ENCODE results near the gene RNF157. TPM values are rescaled to one million over a fixed set of nuclear protein-coding genes. Genes with fewer than 3 reads are reported as not detected.
"Not testable (repeated sequence)": the region's sequence is repeated elsewhere in the genome, so short reads cannot be mapped to it uniquely, and the experiment has no call there.

The RNF157 gene
- total RNA-seq, 2 experiments from 2014 or later = 103 to 110 TPM

DNA sequence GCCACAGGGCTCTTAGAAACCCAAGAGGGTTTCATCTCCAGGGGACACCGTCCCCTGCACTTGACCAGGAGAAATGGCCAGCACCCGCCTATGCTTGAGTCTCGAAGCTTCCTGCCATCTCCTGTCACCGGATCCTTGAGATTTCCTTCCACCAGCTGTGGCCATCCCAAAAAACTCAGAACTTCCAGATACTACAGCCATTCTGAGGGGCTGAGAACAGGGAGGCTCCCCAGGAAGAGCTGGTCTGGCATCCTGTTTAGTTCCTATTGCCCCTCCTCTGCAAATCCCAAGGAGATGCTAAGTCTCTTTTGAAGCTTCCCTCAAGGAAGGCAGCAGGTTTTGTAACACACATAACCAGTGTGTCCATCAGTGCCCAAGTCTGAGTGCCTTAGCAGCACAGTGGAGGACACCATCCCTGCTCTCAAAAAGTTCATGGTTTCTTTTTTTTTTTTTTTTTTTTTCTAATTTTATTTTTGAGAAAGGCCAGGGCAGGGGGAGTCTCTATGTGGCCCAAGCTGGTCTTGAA is 26.8 kb upstream of the RNF157 start:
- H3K4me3 Mint-ChIP-seq = peak overlapping the region; percentile 88
- H3K4me1 Mint-ChIP-seq = peaks cover 52% of the 10 kb centered on the region
- no peaks in the 10 kb centered on the region for H3K9me3 Mint-ChIP-seq
- peak overlapping the region; percentile 96 for H3K27ac Mint-ChIP-seq
- H3K36me3 Mint-ChIP-seq = peaks cover 49% of the 10 kb centered on the region
- DNase-seq = no peak
- POLR2A ChIA-PET = interaction anchor here (0.6 to 38.5 kb wide), 16 partner anchors 3 to 1863 kb away, joined by 3 to 1721 read pairs (median 7); partner anchors contain the start of genes EXOC7, FOXJ1, RNF157 and UBALD2
- no peaks in the 10 kb centered on the region for H3K27me3 Mint-ChIP-seq
- no peak for ATAC-seq (ENCODE audit: low read depth)

DNA sequence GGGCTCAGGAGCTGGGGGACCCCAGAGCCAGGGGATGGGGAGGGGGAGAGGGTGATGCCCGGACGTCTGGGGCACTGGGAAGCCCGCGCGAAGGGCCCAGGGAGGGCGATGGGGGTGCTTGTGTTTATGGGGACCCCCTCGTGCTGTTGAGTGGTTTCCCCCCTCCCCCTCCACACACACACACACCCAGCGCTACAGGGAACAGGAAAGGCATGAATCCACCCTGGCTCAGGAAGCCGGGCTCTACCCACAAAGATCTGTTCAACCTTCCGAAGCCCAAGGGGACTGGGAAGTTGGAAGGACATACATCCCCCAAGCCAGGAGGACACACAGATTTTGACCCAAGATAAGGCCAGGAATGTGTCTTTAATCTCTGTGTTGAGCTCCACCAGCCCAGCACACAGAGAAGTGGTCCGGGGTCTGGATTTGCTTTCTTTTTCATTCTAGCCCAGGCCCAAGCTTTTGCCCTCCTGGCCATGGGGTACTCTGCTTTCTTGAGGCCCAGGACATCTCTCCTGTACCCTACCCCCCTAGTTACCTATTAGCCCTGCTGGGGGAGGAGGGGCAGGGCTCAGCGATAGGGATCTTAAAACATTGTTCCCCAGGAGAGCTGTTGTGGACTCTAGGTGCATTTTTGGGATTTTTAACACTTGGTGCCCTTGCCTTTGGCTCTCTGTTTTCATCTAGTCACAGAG is 26.1 kb upstream of the RNF157 start:
- POLR2A ChIA-PET = interaction anchor here (1.1 to 38.5 kb wide), 12 partner anchors 4 to 487 kb away, joined by 3 to 1721 read pairs (median 33); partner anchors contain the start of genes EXOC7, FOXJ1, RNF157 and UBALD2
- Mint-ChIP-seq H3K27me3 (no peaks in the 10 kb centered on the region), H3K4me1 (peaks cover 55% of the 10 kb centered on the region), H3K27ac (peak overlapping the region; percentile 96), H3K36me3 (peaks cover 47% of the 10 kb centered on the region), H3K9me3 (no peaks in the 10 kb centered on the region), H3K4me3 (peak overlapping the region; percentile 88)
- no peak for DNase-seq
- ATAC-seq (ENCODE audit: low read depth) = no peak

DNA sequence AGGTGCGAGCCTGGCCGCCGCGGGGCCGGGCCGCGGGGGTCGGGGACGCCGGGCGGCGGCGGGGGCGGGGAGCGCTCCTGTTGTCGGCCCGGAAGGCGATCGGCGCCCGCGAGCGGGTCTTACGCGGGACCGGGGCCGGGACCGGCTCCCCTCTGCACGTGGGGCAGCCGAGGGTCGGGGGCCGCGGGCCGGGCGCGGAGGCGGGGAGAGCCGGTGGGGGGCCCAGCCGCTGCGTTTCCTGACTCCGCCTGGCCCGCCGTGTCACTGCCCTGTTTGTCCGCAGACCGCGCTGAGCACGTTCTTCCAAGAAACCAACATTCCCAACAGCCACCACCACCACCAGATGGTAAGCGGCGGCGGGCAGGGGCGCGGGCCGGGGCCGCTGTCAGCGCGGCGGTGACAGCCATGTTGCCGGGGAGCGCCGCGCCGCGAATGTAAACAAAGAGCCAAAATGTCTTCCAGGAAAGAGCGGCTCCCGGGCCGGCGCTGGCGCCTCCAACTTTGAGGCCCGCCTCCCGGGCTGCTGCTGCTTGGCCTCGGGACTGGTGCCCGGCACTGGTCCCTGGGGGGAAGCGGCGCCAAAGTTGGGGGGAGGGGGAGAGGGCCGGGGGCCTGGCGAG is 25.4 kb upstream of the RNF157 start:
- no peaks in the 10 kb centered on the region for H3K27me3 Mint-ChIP-seq
- H3K4me1 Mint-ChIP-seq = peaks cover 54% of the 10 kb centered on the region
- no peaks in the 10 kb centered on the region for H3K9me3 Mint-ChIP-seq
- peaks cover 44% of the 10 kb centered on the region for H3K36me3 Mint-ChIP-seq
- ATAC-seq (ENCODE audit: low read depth) = no peak
- H3K27ac Mint-ChIP-seq = peak overlapping the region; percentile 96
- POLR2A ChIA-PET = interaction anchor here (1.2 to 38.5 kb wide), 10 partner anchors 4 to 486 kb away, joined by 4 to 1721 read pairs (median 138); partner anchors contain the start of genes FOXJ1, RNF157 and UBALD2
- H3K4me3 Mint-ChIP-seq = peak overlapping the region; percentile 88
- DNase-seq = peak; percentile 79

DNA sequence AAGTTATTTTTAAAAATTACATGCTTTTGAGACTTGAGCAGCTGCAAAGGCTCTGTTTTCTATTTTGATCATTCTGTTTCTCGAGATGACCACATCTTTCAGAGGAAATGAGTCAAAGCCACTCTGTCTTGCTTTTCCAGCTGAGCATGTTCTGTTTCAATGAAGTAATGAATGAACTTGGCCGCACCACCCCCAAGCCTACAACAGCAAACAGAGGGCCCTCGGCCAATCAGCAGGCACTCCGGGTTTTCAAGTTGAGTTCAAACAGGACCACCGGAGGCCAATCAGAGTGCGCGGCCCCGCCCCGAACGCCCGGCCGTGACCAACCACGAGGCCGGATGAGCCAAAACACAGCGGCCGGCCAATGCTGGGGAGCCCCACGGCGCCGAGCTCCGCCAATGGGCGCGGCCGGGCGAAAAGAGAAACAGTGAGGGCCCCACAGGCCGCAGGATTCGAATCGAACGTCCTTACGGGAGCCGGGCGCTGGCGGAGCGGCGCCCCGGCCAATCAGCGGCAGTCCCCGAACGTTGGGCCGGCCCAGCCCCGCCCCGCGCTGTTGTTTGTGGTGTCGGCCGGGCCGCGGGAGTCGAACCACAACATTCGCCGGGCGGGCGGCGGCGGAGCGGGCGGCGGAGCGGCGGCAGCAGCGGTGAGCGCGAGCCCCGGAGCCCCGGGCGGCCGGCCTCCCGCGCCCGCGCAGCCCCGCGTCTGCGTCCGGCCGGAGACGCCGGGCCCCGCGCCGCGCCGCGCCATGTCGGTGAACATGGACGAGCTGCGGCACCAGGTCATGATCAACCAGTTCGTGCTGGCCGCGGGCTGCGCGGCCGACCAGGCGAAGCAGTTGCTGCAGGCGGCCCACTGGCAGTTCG is 24.7 kb upstream of the RNF157 start, which contains the start of gene UBALD2:
Gene UBALD2 (plus strand): TSS at position 594 of the 869 bp plus-strand sequence. CDS start 158 bp downstream, at position 752.
- Mint-ChIP-seq H3K36me3 (peaks cover 41% of the 10 kb centered on the region), H3K27me3 (no peaks in the 10 kb centered on the region), H3K4me3 (peak within 1 kb of the TSS; percentile 88), H3K27ac (peak within 1 kb of the TSS; percentile 96), H3K4me1 (peaks cover 51% of the 10 kb centered on the region), H3K9me3 (no peaks in the 10 kb centered on the region)
- DNase-seq = peak; percentile 99
- peak; percentile 81 for ATAC-seq (ENCODE audit: low read depth)
- POLR2A ChIA-PET = interaction anchor here (0.7 to 38.5 kb wide), 12 partner anchors 5 to 485 kb away, joined by 3 to 1721 read pairs (median 36); partner anchors contain the start of genes FOXJ1, RNF157 and UBALD2

DNA sequence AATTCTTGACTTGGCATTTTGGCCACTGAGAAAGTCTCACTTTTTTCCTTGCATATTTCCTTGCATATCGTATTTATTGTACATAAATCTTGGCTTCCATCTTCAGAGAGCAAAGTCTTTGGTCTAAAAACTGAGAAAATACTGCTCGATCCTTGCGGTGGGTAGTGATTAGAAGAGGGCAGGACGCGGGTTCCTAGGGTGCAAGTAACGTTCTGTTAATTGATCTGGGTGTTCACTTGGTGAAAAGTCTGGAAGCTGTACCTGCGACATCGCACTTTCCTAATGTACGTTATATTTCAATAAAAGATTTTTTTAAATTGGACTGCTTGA is 24.1 kb upstream of the RNF157 start:
- Mint-ChIP-seq H3K36me3 (peaks cover 35% of the 10 kb centered on the region), H3K9me3 (no peaks in the 10 kb centered on the region), H3K27me3 (no peaks in the 10 kb centered on the region), H3K4me3 (peak overlapping the region; percentile 71), H3K27ac (peak overlapping the region; percentile 95), H3K4me1 (peaks cover 48% of the 10 kb centered on the region)
- POLR2A ChIA-PET = interaction anchor here (0.7 to 38.5 kb wide), 13 partner anchors 6 to 485 kb away, joined by 3 to 1721 read pairs (median 22); partner anchors contain the start of genes FOXJ1, RNF157, SPHK1 and UBALD2
- no peak for ATAC-seq (ENCODE audit: low read depth)
- DNase-seq = no peak

DNA sequence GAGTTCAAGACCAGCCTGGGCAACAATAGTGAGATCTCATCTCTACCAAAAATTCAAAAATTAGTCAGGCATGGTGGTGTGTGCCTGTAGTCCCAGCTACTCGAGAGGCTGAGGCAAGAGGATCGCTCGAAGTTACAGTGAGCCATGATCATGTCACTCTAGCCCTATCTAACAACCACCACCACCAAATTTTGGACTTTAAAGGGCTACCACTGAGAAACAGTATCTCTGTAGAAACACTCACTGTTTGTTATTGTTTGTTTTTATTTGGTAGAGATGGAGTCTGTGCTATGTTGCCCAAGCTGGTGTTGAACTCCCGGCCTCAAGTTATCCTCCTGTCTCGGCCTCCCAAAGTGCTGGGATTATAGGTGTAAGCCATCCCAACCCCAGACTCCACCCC is 23.6 kb upstream of the RNF157 start:
- no peaks in the 10 kb centered on the region for H3K9me3 Mint-ChIP-seq
- H3K36me3 Mint-ChIP-seq = peaks cover 30% of the 10 kb centered on the region
- H3K4me3 Mint-ChIP-seq = peak overlapping the region; percentile 71
- no peaks in the 10 kb centered on the region for H3K27me3 Mint-ChIP-seq
- no peak for ATAC-seq (ENCODE audit: low read depth)
- POLR2A ChIA-PET = interaction anchor here (1.0 to 38.5 kb wide), 11 partner anchors 6 to 161 kb away, joined by 3 to 1721 read pairs (median 49); partner anchors contain the start of genes FOXJ1, RNF157, SPHK1 and UBALD2
- peaks cover 43% of the 10 kb centered on the region for H3K4me1 Mint-ChIP-seq
- DNase-seq = no peak
- H3K27ac Mint-ChIP-seq = peak overlapping the region; percentile 95

DNA sequence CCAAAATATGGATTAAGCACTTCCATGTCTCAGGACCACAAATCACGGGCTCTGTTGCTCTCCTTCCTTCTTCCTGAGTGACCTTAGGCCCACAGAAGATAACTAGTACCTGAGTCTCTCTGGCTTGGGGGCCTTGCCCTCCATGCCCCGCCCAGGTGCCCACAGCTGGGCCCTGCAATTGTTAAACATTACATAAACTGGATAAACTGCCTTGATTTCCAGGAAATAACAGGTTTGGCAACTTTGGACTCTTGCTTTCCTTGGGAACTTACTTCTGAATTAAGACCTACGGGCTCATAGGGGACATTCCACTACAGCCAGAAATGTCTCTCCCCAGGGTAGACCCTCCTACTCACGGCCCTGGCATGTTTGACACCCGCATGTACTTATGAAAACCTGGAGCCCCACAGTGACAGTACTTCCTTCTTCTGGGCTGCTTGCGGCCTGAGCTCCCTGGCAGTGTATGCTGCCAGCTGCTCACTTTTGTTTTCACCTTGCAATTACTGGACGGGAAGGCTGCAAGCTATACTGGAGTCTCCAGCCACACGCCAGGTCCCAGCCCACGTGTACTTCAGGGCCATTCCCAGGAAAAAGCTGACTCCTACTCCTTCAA is 22.5 kb upstream of the RNF157 start:
- DNase-seq (no peak), ATAC-seq (ENCODE audit: low read depth) (no peak)
- H3K36me3 Mint-ChIP-seq = peaks cover 25% of the 10 kb centered on the region
- POLR2A ChIA-PET = interaction anchor here (0.6 to 38.5 kb wide), 11 partner anchors 7 to 231 kb away, joined by 3 to 1721 read pairs (median 49); partner anchors contain the start of genes FOXJ1, RNF157 and UBALD2
- H3K4me3 Mint-ChIP-seq = peak overlapping the region; percentile 71
- no peaks in the 10 kb centered on the region for H3K27me3 Mint-ChIP-seq
- H3K27ac Mint-ChIP-seq = peak overlapping the region; percentile 95
- peaks cover 37% of the 10 kb centered on the region for H3K4me1 Mint-ChIP-seq
- H3K9me3 Mint-ChIP-seq = no peaks in the 10 kb centered on the region

DNA sequence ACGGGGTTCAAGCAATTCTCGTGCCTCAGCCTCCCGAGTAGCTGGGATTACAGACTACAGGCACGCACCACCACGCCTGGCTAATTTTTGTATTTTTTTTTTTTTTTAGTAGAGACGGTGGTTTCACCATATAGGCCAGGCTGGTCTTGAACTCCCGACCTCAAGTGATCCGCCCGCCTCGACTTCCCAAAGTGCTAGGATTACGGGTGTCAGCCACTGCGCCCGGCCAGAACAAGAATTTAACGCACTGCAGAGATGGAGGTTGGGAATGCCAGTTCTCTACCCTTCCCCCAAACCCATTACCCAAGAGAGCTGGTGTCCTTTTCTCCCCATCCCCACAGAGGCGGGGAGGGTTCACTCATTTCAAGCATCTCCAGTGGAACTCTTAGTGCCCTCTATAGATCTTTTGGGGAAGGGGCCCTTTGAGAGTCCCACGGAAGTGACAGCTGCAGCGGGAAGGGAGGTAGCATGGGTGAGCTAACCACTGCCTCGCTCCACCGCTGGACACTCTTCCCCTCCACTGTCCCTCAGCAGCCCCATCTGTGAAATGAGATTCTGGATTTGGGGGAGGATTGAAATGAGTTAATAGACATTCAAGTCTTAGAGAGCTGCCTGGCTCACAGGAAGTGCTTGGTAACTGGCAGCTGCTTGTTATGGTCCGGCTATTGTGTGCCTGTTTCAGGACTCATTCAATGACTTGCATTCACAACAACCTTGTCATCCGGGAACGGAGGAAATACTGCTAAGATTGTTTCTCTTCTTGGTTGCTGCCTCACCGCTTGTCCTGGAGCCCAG is 21.3 kb upstream of the RNF157 start:
- H3K27ac Mint-ChIP-seq = peak overlapping the region; percentile 95
- POLR2A ChIA-PET = interaction anchor here (6.2 to 38.5 kb wide), 6 partner anchors 9 to 138 kb away, joined by 49 to 1721 read pairs (median 714); partner anchors contain the start of genes FOXJ1, RNF157 and UBALD2
- peaks cover 16% of the 10 kb centered on the region for H3K36me3 Mint-ChIP-seq
- H3K9me3 Mint-ChIP-seq = peaks cover 3% of the 10 kb centered on the region
- no peaks in the 10 kb centered on the region for H3K27me3 Mint-ChIP-seq
- no peak for DNase-seq
- H3K4me1 Mint-ChIP-seq = peaks cover 37% of the 10 kb centered on the region
- peak overlapping the region; percentile 71 for H3K4me3 Mint-ChIP-seq
- ATAC-seq (ENCODE audit: low read depth) = no peak

DNA sequence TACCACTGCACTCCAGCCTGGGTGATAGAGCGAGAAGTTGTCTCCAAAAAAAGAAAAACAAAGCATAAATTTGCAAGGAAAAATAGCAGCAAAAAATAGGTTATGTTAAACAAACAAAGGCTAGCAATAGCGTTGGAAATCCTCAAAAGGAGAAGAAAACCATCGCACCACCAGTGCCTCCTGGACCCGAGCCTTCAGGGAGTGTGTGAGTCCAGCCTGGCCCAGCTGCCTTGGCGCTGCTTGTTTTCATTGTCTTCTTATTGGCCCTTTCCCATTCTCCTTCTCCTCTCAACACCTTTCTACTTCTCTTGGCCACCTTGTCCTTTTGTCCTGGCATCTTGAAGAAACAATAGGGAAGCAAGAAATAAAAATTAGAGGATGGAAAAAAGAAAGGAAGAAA is 20.4 kb upstream of the RNF157 start:
- Mint-ChIP-seq H3K4me3 (no peak overlapping the region), H3K27ac (peak overlapping the region; percentile 74), H3K36me3 (peaks cover 12% of the 10 kb centered on the region), H3K9me3 (peaks cover 3% of the 10 kb centered on the region), H3K27me3 (no peaks in the 10 kb centered on the region), H3K4me1 (peaks cover 45% of the 10 kb centered on the region)
- DNase-seq (no peak), ATAC-seq (ENCODE audit: low read depth) (no peak)
- POLR2A ChIA-PET = interaction anchor here (24.4 to 38.5 kb wide), 3 partner anchors 9 to 76 kb away, joined by 1184 to 1721 read pairs (median 1721); partner anchors contain the start of genes RNF157 and UBALD2

DNA sequence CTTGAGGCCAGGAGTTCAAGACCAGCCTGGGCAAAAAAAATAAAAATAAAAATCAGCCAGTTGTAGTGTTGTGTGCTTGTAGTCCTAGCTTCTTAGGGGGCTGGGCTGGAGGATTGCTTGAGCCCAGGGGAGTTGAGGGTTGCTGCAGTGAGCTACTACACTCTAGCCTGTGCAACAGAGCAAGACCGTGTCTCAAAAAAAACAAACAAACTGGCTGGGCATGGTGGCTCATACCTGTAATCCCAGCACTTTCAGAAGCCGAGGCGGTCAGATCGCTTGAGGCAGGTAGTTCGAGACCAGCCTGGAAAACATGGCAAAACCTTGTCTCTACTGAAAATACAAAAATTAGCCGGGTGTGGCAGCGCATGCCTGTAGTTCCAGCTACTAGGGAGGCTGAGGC is 19.9 kb upstream of the RNF157 start:
- no peaks in the 10 kb centered on the region for H3K27me3 Mint-ChIP-seq
- H3K36me3 Mint-ChIP-seq = peaks cover 12% of the 10 kb centered on the region
- POLR2A ChIA-PET = interaction anchor here (24.4 to 38.5 kb wide), 3 partner anchors 9 to 76 kb away, joined by 1184 to 1721 read pairs (median 1721); partner anchors contain the start of genes RNF157 and UBALD2
- H3K9me3 Mint-ChIP-seq = peaks cover 5% of the 10 kb centered on the region
- peaks cover 49% of the 10 kb centered on the region for H3K4me1 Mint-ChIP-seq
- DNase-seq (no peak), ATAC-seq (ENCODE audit: low read depth) (no peak)
- no peak overlapping the region for H3K27ac Mint-ChIP-seq
- H3K4me3 Mint-ChIP-seq = no peak overlapping the region

DNA sequence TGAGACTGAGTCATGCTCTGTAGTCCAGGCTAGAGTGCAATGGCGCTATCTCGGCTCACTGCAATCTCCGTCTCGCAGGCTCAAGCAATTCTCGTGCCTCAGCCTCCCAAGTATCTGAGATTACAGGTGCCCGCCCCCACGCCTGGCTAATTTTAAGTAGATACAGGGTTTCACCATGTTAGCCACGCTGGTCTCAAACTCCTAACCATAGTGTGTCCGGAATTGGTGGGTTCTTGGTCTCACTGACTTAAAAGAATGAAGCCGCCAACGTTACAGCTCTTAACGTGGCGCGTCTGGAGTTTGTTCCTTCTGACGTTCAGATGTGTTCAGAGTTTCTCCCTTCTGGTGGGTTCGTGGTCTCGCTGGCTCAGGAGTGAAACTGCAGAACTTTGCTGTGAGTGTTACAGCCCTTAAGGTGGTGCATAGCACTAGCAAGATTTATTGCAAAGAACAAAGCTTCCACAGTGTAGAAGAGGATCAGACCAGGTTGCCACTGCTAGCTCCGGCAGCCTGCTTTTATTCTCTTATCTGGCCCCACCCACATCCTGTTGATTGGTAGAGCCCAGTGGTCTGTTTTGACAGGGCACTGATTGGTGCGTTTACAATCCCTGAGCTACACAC is 16.2 kb upstream of the RNF157 start:
- H3K4me3 Mint-ChIP-seq = peak overlapping the region; percentile 83
- peaks cover 41% of the 10 kb centered on the region for H3K4me1 Mint-ChIP-seq
- POLR2A ChIA-PET = interaction anchor here (0.5 to 38.5 kb wide), 19 partner anchors 12 to 476 kb away, joined by 3 to 1721 read pairs (median 7); partner anchors contain the start of genes RHBDF2, RNF157 and UBALD2
- not testable (repeated sequence) for H3K9me3 Mint-ChIP-seq, H3K27me3 Mint-ChIP-seq
- ATAC-seq (ENCODE audit: low read depth) (peak; percentile 83), DNase-seq (peak; percentile 75)
- peaks cover 12% of the 10 kb centered on the region for H3K36me3 Mint-ChIP-seq
- peak overlapping the region; percentile 94 for H3K27ac Mint-ChIP-seq

Data from activated naive CD8-positive, alpha-beta T cell treated with anti-CD3 and anti-CD28 coated beads, Interleukin-2, amount 10 ng/mL, durations not matched to agents 7 days and 5 days (primary cell).